DOHH2 (cell line): ENCODE measurements around the gene PALLD.

Experiments
- H3F3A ChIP-seq: fragments of 200-600 bp; sonication (generic), shearing (Covaris generic); 2 replicates; pipeline ENCODE4 v1.6.0; 2016; ENCODE audit warnings: antibody characterized with exemption, mild to moderate bottlenecking; ENCODE audit not compliant: control insufficient read depth, insufficient read depth
- H3K27ac ChIP-seq: fragments of 200-600 bp; sonication (generic); 2 replicates; pipeline ENCODE4 v1.5.1; 2014; ENCODE audit warnings: low read depth, mild to moderate bottlenecking, low read length, moderate library complexity
- H3K27me3 ChIP-seq: fragments of 200-600 bp; sonication (generic); 2 replicates; pipeline ENCODE4 v1.6.1; 2014; ENCODE audit warnings: mild to moderate bottlenecking, low read length, mixed read lengths; ENCODE audit not compliant: control insufficient read depth
- H3K36me3 ChIP-seq: fragments of 200-600 bp; sonication (generic); 2 replicates; pipeline ENCODE4 v1.6.1; 2014; ENCODE audit warnings: mild to moderate bottlenecking, low read length, moderate library complexity, mixed read lengths; ENCODE audit not compliant: control insufficient read depth
- H3K4me1 ChIP-seq: fragments of 200-600 bp; sonication (generic); 2 replicates; pipeline ENCODE4 v1.6.1; 2014; ENCODE audit warnings: mild to moderate bottlenecking, low read length, mixed read lengths; ENCODE audit not compliant: control insufficient read depth
- H3K4me2 ChIP-seq: fragments of 200-600 bp; sonication (generic); 2 replicates; pipeline ENCODE4 v1.6.0; 2014; ENCODE audit warnings: mild to moderate bottlenecking, low read length, moderate library complexity
- H3K4me3 ChIP-seq: fragments of 200-600 bp; sonication (generic); 2 replicates; pipeline ENCODE4 v1.5.1; 2014; ENCODE audit warnings: mild to moderate bottlenecking, low read length, mixed read lengths
- H3K79me2 ChIP-seq: fragments of 200-600 bp; sonication (generic); 2 replicates; pipeline ENCODE4 v1.6.1; 2014; ENCODE audit warnings: mild to moderate bottlenecking, low read length, mixed read lengths; ENCODE audit not compliant: control insufficient read depth
- H3K9me2 ChIP-seq: fragments of 200-600 bp; sonication (generic); replicated peaks from 2 replicates; pipeline ENCODE4 v1.6.1; 2014; ENCODE audit warnings: mild to moderate bottlenecking, low read length, mixed read lengths; ENCODE audit not compliant: control insufficient read depth
- H3K9me3 ChIP-seq: fragments of 200-600 bp; sonication (generic); 2 replicates; pipeline ENCODE4 v1.6.1; 2014; ENCODE audit warnings: antibody characterized with exemption, low read length, mixed read lengths; ENCODE audit not compliant: control insufficient read depth, insufficient read depth
- H4K20me1 ChIP-seq: fragments of 200-600 bp; sonication (generic); 2 replicates; pipeline ENCODE4 v1.6.0; 2014; ENCODE audit warnings: low read depth, mild to moderate bottlenecking, antibody characterized with exemption, low read length, moderate library complexity; ENCODE audit not compliant: control insufficient read depth, insufficient read depth
- CTCF ChIP-seq: fragments of 200-600 bp; sonication (generic); IDR thresholded peaks from one replicate; pipeline ENCODE4 v1.5.1; 2014; ENCODE audit warnings: antibody characterized with exemption, mild to moderate bottlenecking, low read depth, low read length; ENCODE audit not compliant: poor library complexity, severe bottlenecking
- EZH2phosphoT487 ChIP-seq: fragments of 200-600 bp; sonication (generic); IDR thresholded peaks from 2 replicates; pipeline ENCODE4 v1.6.1; 2017; ENCODE audit warnings: borderline replicate concordance, mild to moderate bottlenecking, antibody characterized with exemption, low read length, moderate library complexity, mixed read lengths

PALLD gene

GRCh38 chr4:168614281-168615057 is 117.6 kb downstream of the PALLD start:
- Histone ChIP-seq H3K4me1 (no peaks in the 10 kb centered on the region), H4K20me1 (no peaks in the 10 kb centered on the region), H3K36me3 (no peaks in the 10 kb centered on the region), H3K4me3 (no peak overlapping the region), H3K27ac (no peak overlapping the region), H3K4me2 (no peak overlapping the region), H3K9me3 (no peaks in the 10 kb centered on the region), H3K27me3 (no peaks in the 10 kb centered on the region), H3K9me2 (no peaks in the 10 kb centered on the region), H3K79me2 (no peaks in the 10 kb centered on the region), H3F3A (no peaks in the 10 kb centered on the region)
- TF ChIP-seq CTCF (no peak), EZH2phosphoT487 (no peak)

GRCh38 chr4:168615294-168616065 is 118.6 kb downstream of the PALLD start:
- Histone ChIP-seq H3K27ac (no peak overlapping the region), H4K20me1 (no peaks in the 10 kb centered on the region), H3F3A (no peaks in the 10 kb centered on the region), H3K36me3 (no peaks in the 10 kb centered on the region), H3K4me3 (no peak overlapping the region), H3K27me3 (no peaks in the 10 kb centered on the region), H3K79me2 (no peaks in the 10 kb centered on the region), H3K9me2 (no peaks in the 10 kb centered on the region), H3K9me3 (no peaks in the 10 kb centered on the region), H3K4me2 (no peak overlapping the region), H3K4me1 (no peaks in the 10 kb centered on the region)
- no peak for TF ChIP-seq CTCF
- no peak for TF ChIP-seq EZH2phosphoT487

- Histone ChIP-seq H3K4me1 (no peaks in the 10 kb centered on the region), H3K27me3 (no peaks in the 10 kb centered on the region), H3K9me3 (no peaks in the 10 kb centered on the region), H3K27ac (no peak overlapping the region), H3K36me3 (no peaks in the 10 kb centered on the region), H3K4me3 (no peak overlapping the region), H4K20me1 (no peaks in the 10 kb centered on the region), H3F3A (no peaks in the 10 kb centered on the region), H3K9me2 (no peaks in the 10 kb centered on the region), H3K79me2 (no peaks in the 10 kb centered on the region), H3K4me2 (no peak overlapping the region)
- TF ChIP-seq CTCF (no peak), EZH2phosphoT487 (no peak)
Measured at GRCh38 chr4:168618577-168619265, 121.9 kb downstream of the PALLD start.
